ENCODE results near the gene PTX4. TPM values are rescaled to one million over a fixed set of nuclear protein-coding genes. Genes with fewer than 3 reads are reported as not detected.

Gene PTX4
- total and polyA plus RNA-seq, 2 donors (not counting 3 experiments of a cell fraction or from before 2014, with no cell fraction given) = 0.31 TPM; not detected in 1

- no peaks in the 10 kb centered on the region for H4K20me1 ChIP-seq (replicated peaks; ENCODE audit: control insufficient read depth, extremely low read depth, insufficient read depth, low read length)
- no peaks in the 10 kb centered on the region for H3K27me3 ChIP-seq (ENCODE audit: control insufficient read depth in 2 of 2, insufficient read depth in 2 of 2, low read length in 2 of 2)
- FAIRE-seq = no peak
- dilution Hi-C loops (cut with MboI; ENCODE audit: extremely low pct_ligation_motif_present, low sequenced_read_pairs) = no loop called here
- H3K36me3 ChIP-seq (ENCODE audit: control insufficient read depth in 2 of 2, extremely low read depth in 1 of 2, insufficient read depth in 2 of 2, low read length in 2 of 2) = no peaks in the 10 kb centered on the region
- no peak overlapping the region for H3K9ac ChIP-seq (replicated peaks; ENCODE audit: extremely low read depth, insufficient read depth, low read length)
- ChIA-PET POLR2A (no interaction called here), CTCF (no interaction called here)
- no peak overlapping the region for H2AFZ ChIP-seq (ENCODE audit: low read depth, low read length)
- intact Hi-C loops (cut with micrococcal nuclease) = no loop called here
- peaks cover 6% of the 10 kb centered on the region for H3K4me1 ChIP-seq (ENCODE audit: control insufficient read depth, extremely low read depth, insufficient read depth, low read length)
- no peak for DNase-seq (ENCODE audit: low read depth, low spot score)
- H3K9me3 ChIP-seq (replicated peaks; ENCODE audit: control insufficient read depth, insufficient read depth, low read length) = no peaks in the 10 kb centered on the region
- no peaks in the 10 kb centered on the region for H3K79me2 ChIP-seq (ENCODE audit: control insufficient read depth, insufficient read depth, low read length)
- no peak overlapping the region for H3K27ac ChIP-seq (ENCODE audit: insufficient read depth, low read depth, low read length)
- no peaks in the 10 kb centered on the region for H3K9me1 ChIP-seq (replicated peaks; ENCODE audit: control insufficient read depth, extremely low read depth, insufficient read depth, low read length)
- no peak overlapping the region for H3K4me3 ChIP-seq (replicated peaks in 1 of 3; ENCODE audit: insufficient read depth in 1 of 3, low read depth in 1 of 3, low read length in 3 of 3)
- H3K4me2 ChIP-seq (ENCODE audit: insufficient read depth, low read length) = no peak overlapping the region
- no TSS peak for BruUV-seq (replicated peaks)
- no peak for TF ChIP-seq JUN (IDR thresholded peaks at IDR 0.05; ENCODE audit: borderline replicate concordance, insufficient read depth, insufficient read length, low read depth)
Observed at GRCh38 chr16:1488054-1488601, 616 bp downstream of the PTX4 start.

- BruUV-seq (replicated peaks) = no TSS peak
- no peak for FAIRE-seq
- Histone ChIP-seq H3K9me1 (replicated peaks; ENCODE audit: control insufficient read depth, extremely low read depth, insufficient read depth, low read length) (no peaks in the 10 kb centered on the region), H4K20me1 (replicated peaks; ENCODE audit: control insufficient read depth, extremely low read depth, insufficient read depth, low read length) (no peaks in the 10 kb centered on the region), H3K4me1 (ENCODE audit: control insufficient read depth, extremely low read depth, insufficient read depth, low read length) (peaks cover under 1% of the 10 kb centered on the region), H2AFZ (ENCODE audit: low read depth, low read length) (no peak overlapping the region), H3K79me2 (ENCODE audit: control insufficient read depth, insufficient read depth, low read length) (no peaks in the 10 kb centered on the region), H3K9ac (replicated peaks; ENCODE audit: extremely low read depth, insufficient read depth, low read length) (no peak overlapping the region), H3K27ac (ENCODE audit: insufficient read depth, low read depth, low read length) (no peak overlapping the region), H3K4me3 (replicated peaks in 1 of 3; ENCODE audit: insufficient read depth in 1 of 3, low read depth in 1 of 3, low read length in 3 of 3) (no peak overlapping the region), H3K27me3 (ENCODE audit: control insufficient read depth in 2 of 2, insufficient read depth in 2 of 2, low read length in 2 of 2) (no peaks in the 10 kb centered on the region), H3K9me3 (replicated peaks; ENCODE audit: control insufficient read depth, insufficient read depth, low read length) (no peaks in the 10 kb centered on the region), H3K4me2 (ENCODE audit: insufficient read depth, low read length) (no peak overlapping the region), H3K36me3 (ENCODE audit: control insufficient read depth in 2 of 2, extremely low read depth in 1 of 2, insufficient read depth in 2 of 2, low read length in 2 of 2) (no peaks in the 10 kb centered on the region)
- ChIA-PET CTCF (no interaction called here), POLR2A (no interaction called here)
- DNase-seq (ENCODE audit: low read depth, low spot score) = no peak
- intact Hi-C loops (cut with micrococcal nuclease) (no loop called here), dilution Hi-C loops (cut with MboI; ENCODE audit: extremely low pct_ligation_motif_present, low sequenced_read_pairs) (no loop called here)
- TF ChIP-seq POLR2AphosphoS5 (IDR thresholded peaks at IDR 0.05; ENCODE audit: insufficient read depth, low read depth, low read length) = no peak
- TF ChIP-seq FOS (IDR thresholded peaks at IDR 0.05; ENCODE audit: borderline replicate concordance, insufficient read depth, low read length) = no peak
- no peak for TF ChIP-seq EZH2 (IDR thresholded peaks at IDR 0.05; ENCODE audit: borderline replicate concordance, low read depth, low read length, severe bottlenecking)
- TF ChIP-seq, protein P1, sequence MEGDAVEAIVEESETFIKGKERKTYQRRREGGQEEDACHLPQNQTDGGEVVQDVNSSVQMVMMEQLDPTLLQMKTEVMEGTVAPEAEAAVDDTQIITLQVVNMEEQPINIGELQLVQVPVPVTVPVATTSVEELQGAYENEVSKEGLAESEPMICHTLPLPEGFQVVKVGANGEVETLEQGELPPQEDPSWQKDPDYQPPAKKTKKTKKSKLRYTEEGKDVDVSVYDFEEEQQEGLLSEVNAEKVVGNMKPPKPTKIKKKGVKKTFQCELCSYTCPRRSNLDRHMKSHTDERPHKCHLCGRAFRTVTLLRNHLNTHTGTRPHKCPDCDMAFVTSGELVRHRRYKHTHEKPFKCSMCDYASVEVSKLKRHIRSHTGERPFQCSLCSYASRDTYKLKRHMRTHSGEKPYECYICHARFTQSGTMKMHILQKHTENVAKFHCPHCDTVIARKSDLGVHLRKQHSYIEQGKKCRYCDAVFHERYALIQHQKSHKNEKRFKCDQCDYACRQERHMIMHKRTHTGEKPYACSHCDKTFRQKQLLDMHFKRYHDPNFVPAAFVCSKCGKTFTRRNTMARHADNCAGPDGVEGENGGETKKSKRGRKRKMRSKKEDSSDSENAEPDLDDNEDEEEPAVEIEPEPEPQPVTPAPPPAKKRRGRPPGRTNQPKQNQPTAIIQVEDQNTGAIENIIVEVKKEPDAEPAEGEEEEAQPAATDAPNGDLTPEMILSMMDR (IDR thresholded peaks at IDR 0.05; ENCODE audit: extremely low read depth in 1 of 2, insufficient read depth in 1 of 2, low read depth in 1 of 2, low read length in 2 of 2) = no peak
- TF ChIP-seq POLR2A (IDR thresholded peaks at IDR 0.05; ENCODE audit: low read depth, low read length) = no peak
- no peak for TF ChIP-seq MAX (IDR thresholded peaks at IDR 0.05; ENCODE audit: insufficient read depth, insufficient read length)
- TF ChIP-seq GATA2 (IDR thresholded peaks at IDR 0.05; ENCODE audit: insufficient read depth, insufficient read length, low read depth, low read length) = no peak
- no peak for TF ChIP-seq MYC (IDR thresholded peaks at IDR 0.05; ENCODE audit: low read depth, low read length)
- no peak for TF ChIP-seq JUN (IDR thresholded peaks at IDR 0.05; ENCODE audit: borderline replicate concordance, insufficient read depth, insufficient read length, low read depth)
Observed at GRCh38 chr16:1487395-1488053, 1.2 kb downstream of the PTX4 start.

Measured in endothelial cell of umbilical vein (primary cell).